DOHH2 (cell line): Measurements from ENCODE around the gene CRYBG1.

Experiments used
- CTCF ChIP-seq: fragments of 200-600 bp; sonication (generic); IDR thresholded peaks from one replicate; pipeline ENCODE4 v1.5.1; 2014; ENCODE audit warnings: antibody characterized with exemption, mild to moderate bottlenecking, low read depth, low read length; ENCODE audit not compliant: poor library complexity, severe bottlenecking
- EZH2phosphoT487 ChIP-seq: fragments of 200-600 bp; sonication (generic); IDR thresholded peaks from 2 replicates; pipeline ENCODE4 v1.6.1; 2017; ENCODE audit warnings: borderline replicate concordance, mild to moderate bottlenecking, antibody characterized with exemption, low read length, moderate library complexity, mixed read lengths

GRCh38 chr6:106470811-106471210 lies 110.3 kb downstream of the CRYBG1 start:
- TF ChIP-seq CTCF, result no peak
- TF ChIP-seq EZH2phosphoT487, result no peak
